Measurements from ENCODE around the gene FSCN2. TPM values are rescaled to one million over a fixed set of nuclear protein-coding genes. Genes with fewer than 3 reads are reported as not detected.

The FSCN2 gene
- 4.1 TPM for total RNA-seq

GRCh38 chr17:81527591-81528383 lies at the start of gene FSCN2:
TSS of gene FSCN2 (plus strand) at chr17:81528377. CDS start at chr17:81528532, 155 bp downstream.

DNA sequence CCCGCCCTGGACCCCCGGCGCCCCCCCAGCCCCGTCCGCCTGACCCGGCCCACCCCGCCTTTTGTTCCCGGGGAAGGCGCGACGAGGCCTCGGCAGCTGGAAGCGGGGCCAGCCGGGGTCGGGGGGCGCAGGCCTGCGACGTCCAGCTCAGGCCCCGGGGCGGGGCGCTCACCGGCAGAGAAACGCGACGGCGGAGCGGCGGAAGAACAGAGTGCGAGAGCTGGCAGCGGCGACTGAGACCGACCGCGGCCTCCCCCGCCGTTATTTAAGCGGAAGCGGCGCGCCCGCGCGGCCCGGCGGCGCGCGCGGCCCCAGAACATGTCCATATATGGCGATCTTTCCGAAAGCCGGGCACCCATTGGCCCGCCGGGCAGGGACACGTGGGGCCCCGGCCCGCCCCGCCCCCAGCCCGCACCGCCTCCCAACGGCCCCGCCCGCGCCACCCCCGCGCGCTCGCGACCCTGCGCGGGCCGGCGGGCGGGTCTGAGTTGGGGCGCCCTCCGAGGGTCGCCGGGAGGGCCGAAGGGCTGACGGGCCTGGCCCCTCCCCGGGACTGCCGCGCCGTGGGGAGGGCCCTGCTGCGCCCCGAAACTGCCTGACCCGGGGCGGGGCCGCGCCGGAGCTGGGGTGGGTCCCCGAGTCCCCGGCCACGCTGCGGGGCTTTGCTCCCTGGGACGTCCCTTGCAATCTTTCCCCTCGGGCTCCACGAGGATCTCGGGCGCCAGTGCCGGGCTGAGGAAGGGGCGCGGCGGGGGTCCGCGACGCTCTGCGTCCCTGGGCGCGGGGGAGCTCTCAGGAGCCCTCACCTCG lies 15.4 kb upstream of the FSCN2 start, which contains the start of gene ACTG1:
ACTG1 (minus strand) TSS at position 238 of the 810 bp plus-strand sequence. CDS start 445 bp downstream, outside the sequence.

GRCh38 chr17:81552244-81553017 lies 24.3 kb downstream of the FSCN2 start, which contains the start of gene FAAP100:
TSS of gene FAAP100 (minus strand) at chr17:81552353. CDS start at chr17:81552330, 23 bp downstream.

Small RNAs within 50 kb of the gene (small RNA-seq; reads per million reads assigned to genes)
- not detected for gene RF00019 (ENCODE audit: low replicate concordance)

Other genes starting within 250 kb of the FSCN2 start
- gene SLC38A10, start 233.1 kb upstream of the FSCN2 start, total RNA-seq = 63.1 TPM
- 25.2 TPM for gene BAHCC1, start 132.9 kb upstream of the FSCN2 start, total RNA-seq
- gene ACTG1, start 15.6 kb upstream of the FSCN2 start, total RNA-seq = 5,181 TPM
- gene FAAP100, start 24.0 kb downstream of the FSCN2 start, total RNA-seq = 29.5 TPM
- gene NPLOC4, start 108.7 kb downstream of the FSCN2 start, total RNA-seq = 55.6 TPM
- 3.9 TPM for gene TSPAN10, start 108.8 kb downstream of the FSCN2 start, total RNA-seq
- 4.4 TPM for gene PDE6G, start 128.2 kb downstream of the FSCN2 start, total RNA-seq
- 16.5 TPM for gene OXLD1, start 138.2 kb downstream of the FSCN2 start, total RNA-seq
- 8.1 TPM for gene CCDC137, start 138.4 kb downstream of the FSCN2 start, total RNA-seq
- gene ARL16, start 155.4 kb downstream of the FSCN2 start, total RNA-seq = 56.7 TPM
- 82.9 TPM for gene HGS, start 155.6 kb downstream of the FSCN2 start, total RNA-seq
- gene MRPL12, start 175.0 kb downstream of the FSCN2 start, total RNA-seq = 23.5 TPM
- gene SLC25A10, start 183.9 kb downstream of the FSCN2 start, total RNA-seq = 15.3 TPM